ENCODE measurements around the gene ATP2A1.

DNA sequence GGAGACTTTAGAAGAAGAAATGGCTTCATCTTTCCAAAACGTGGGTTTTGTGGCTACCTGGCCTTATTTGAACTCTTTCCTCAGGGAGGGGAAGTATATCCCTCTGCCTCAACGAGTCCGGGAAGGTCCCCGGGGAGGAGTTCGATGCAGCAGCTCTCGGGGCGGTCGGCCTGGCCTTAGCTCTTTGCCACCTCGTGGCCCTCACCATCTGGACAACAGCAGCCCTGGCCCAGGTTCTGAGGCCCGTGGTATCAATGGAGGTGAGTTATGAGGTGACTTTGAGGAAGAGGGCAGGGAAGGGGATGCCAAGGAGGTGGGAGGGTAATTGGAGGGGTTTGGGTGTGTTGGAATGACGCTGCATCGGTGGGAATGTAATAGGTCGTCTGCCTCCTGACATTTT is 47.8 kb upstream of the ATP2A1 start:
- TF ChIP-seq POLR2A (IDR thresholded peaks at IDR 0.05) (no peak), EP300 (IDR thresholded peaks at IDR 0.05) (no peak)
- TF ChIP-seq, protein P1, sequence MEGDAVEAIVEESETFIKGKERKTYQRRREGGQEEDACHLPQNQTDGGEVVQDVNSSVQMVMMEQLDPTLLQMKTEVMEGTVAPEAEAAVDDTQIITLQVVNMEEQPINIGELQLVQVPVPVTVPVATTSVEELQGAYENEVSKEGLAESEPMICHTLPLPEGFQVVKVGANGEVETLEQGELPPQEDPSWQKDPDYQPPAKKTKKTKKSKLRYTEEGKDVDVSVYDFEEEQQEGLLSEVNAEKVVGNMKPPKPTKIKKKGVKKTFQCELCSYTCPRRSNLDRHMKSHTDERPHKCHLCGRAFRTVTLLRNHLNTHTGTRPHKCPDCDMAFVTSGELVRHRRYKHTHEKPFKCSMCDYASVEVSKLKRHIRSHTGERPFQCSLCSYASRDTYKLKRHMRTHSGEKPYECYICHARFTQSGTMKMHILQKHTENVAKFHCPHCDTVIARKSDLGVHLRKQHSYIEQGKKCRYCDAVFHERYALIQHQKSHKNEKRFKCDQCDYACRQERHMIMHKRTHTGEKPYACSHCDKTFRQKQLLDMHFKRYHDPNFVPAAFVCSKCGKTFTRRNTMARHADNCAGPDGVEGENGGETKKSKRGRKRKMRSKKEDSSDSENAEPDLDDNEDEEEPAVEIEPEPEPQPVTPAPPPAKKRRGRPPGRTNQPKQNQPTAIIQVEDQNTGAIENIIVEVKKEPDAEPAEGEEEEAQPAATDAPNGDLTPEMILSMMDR (IDR thresholded peaks at IDR 0.05): no peak
